ENCODE data around the gene AXL. TPM values are rescaled to one million over a fixed set of nuclear protein-coding genes. Genes with fewer than 3 reads are reported as not detected.
A peak's percentile ranks its signal among the peaks of the same experiment; 100 is the strongest.

Gene AXL
- total and polyA plus RNA-seq, 2 of the 13 experiments (the other 11 are each of a cell fraction or from before 2014, with no cell fraction given) = 0.71 to 5.9 TPM

DNA sequence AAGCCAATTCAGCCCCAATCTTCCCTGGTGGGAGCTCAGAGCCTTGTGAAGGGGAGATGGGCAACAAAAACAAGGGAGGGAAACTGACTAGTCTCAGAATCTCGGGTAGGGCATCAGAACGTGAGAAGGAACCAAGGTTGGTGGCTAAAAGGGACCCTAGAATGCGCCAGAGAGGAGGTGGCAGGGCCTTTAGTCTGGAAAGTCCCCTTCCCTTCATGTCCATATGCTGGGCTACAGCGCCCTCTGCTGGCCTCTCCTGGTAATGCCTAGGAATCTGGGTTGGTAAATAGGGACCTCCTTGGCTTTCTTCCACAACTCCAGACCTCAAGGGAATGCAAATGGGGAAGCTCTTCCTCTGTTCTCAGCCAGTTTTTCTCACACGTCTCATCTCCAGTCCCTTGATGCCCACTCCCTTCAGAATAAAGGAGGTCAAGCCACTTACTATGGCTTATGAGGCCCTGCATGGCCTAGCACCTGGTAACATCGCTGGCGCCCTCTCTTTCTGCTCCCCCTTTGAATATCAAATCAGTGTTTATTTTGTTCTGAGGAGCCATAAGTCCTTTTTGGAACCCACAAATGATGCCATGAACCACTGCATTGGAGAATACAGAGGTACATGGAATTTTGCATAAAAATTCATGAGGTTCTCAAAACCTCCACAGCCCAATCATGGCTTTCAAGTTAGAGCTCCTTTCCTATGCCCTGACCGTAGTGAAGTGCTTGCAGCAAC is 89.6 kb downstream of the AXL start (continued):
- TF ChIP-seq ZNF598 (CRISPR knock-in tag; IDR thresholded peaks at IDR 0.05; ENCODE audit: borderline replicate concordance) (no peak), ZNF572 (CRISPR knock-in tag; IDR thresholded peaks at IDR 0.05) (no peak), MXD4 (CRISPR knock-in tag; IDR thresholded peaks at IDR 0.05) (no peak), EED (CRISPR knock-in tag; IDR thresholded peaks at IDR 0.05) (no peak), PHF21A (CRISPR knock-in tag; IDR thresholded peaks at IDR 0.05) (no peak), ETV6 (CRISPR knock-in tag; conservative IDR thresholded peaks at IDR 0.05) (no peak), ZNF282 (IDR thresholded peaks at IDR 0.05; ENCODE audit: partially characterized antibody) (no peak), ZNF792 (CRISPR knock-in tag; IDR thresholded peaks at IDR 0.05) (no peak), ZNF660 (CRISPR knock-in tag; IDR thresholded peaks at IDR 0.05; ENCODE audit: borderline replicate concordance, low read depth) (no peak), ZNF589 (CRISPR knock-in tag; conservative IDR thresholded peaks at IDR 0.05) (no peak), ZNF850 (CRISPR knock-in tag; conservative IDR thresholded peaks at IDR 0.05) (no peak), NRL (CRISPR knock-in tag; IDR thresholded peaks at IDR 0.05; ENCODE audit: borderline replicate concordance) (peak; percentile 15; the same call in 1 of the 2 replicates), GFI1 (CRISPR knock-in tag; IDR thresholded peaks at IDR 0.05; ENCODE audit: borderline replicate concordance) (no peak), ZNF562 (CRISPR knock-in tag; IDR thresholded peaks at IDR 0.05; ENCODE audit: borderline replicate concordance) (no peak), FOXO1 (CRISPR knock-in tag; IDR thresholded peaks at IDR 0.05) (peak; percentile 48; the same call in 1 of the 2 replicates), FOXO4 (CRISPR knock-in tag; conservative IDR thresholded peaks at IDR 0.05) (no peak), FOXP1 (IDR thresholded peaks at IDR 0.05) (no peak), FOXP1 (CRISPR knock-in tag; IDR thresholded peaks at IDR 0.05) (no peak), BCLAF1 (IDR thresholded peaks at IDR 0.05) (no peak), BRD4 (CRISPR knock-in tag; IDR thresholded peaks at IDR 0.05) (no peak), RAD21 (CRISPR knock-in tag; IDR thresholded peaks at IDR 0.05) (peak; percentile 58), EP300 (IDR thresholded peaks at IDR 0.05; ENCODE audit: low read depth in 2 of 2, low read length in 2 of 2) (no peak), EP300 (CRISPR knock-in tag; IDR thresholded peaks at IDR 0.05; ENCODE audit: borderline replicate concordance) (no peak), DPF2 (CRISPR knock-in tag; IDR thresholded peaks at IDR 0.05; ENCODE audit: borderline replicate concordance, low read depth) (no peak), SNRNP70 (IDR thresholded peaks at IDR 0.05; ENCODE audit: low read depth, low read length) (no peak)
- TF ChIP-seq, protein P1, sequence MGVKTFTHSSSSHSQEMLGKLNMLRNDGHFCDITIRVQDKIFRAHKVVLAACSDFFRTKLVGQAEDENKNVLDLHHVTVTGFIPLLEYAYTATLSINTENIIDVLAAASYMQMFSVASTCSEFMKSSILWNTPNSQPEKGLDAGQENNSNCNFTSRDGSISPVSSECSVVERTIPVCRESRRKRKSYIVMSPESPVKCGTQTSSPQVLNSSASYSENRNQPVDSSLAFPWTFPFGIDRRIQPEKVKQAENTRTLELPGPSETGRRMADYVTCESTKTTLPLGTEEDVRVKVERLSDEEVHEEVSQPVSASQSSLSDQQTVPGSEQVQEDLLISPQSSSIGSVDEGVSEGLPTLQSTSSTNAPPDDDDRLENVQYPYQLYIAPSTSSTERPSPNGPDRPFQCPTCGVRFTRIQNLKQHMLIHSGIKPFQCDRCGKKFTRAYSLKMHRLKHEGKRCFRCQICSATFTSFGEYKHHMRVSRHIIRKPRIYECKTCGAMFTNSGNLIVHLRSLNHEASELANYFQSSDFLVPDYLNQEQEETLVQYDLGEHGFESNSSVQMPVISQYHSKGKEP (CRISPR knock-in tag; IDR thresholded peaks at IDR 0.05) = no peak
- TF ChIP-seq, protein P2, sequence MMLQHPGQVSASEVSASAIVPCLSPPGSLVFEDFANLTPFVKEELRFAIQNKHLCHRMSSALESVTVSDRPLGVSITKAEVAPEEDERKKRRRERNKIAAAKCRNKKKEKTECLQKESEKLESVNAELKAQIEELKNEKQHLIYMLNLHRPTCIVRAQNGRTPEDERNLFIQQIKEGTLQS (CRISPR knock-in tag; IDR thresholded peaks at IDR 0.05) = no peak

All from HepG2 (cell line).